Left lobe of liver (tissue), 2 donors: Measurements from ENCODE around the gene GPR37L1. TPM values are rescaled to one million over a fixed set of nuclear protein-coding genes. Genes with fewer than 3 reads are reported as not detected.

Source experiments
- ATAC-seq: fragments of 200-7000 bp; cut with Tn5 transposase; one replicate; pipeline ENCODE4 v1.9.1; 2020; ENCODE audit warnings: mild to moderate bottlenecking, moderate library complexity
- DNase-seq: peaks from one replicate; pipeline ENCODE4 v3.0.0-alpha.2; 2020; ENCODE audit warnings: low spot score
- total RNA-seq: library from RNA; stranded (reverse); gene quantifications from one replicate; pipeline ENCODE4 v1.2.1, GENCODE V29; 2021
- donor health status: DM: no; HTN: no; CAD: no; lungs with moderate emphysema.
- donor health status: DM: no; HTN: yes; CAD: no.

Gene GPR37L1, protein sequence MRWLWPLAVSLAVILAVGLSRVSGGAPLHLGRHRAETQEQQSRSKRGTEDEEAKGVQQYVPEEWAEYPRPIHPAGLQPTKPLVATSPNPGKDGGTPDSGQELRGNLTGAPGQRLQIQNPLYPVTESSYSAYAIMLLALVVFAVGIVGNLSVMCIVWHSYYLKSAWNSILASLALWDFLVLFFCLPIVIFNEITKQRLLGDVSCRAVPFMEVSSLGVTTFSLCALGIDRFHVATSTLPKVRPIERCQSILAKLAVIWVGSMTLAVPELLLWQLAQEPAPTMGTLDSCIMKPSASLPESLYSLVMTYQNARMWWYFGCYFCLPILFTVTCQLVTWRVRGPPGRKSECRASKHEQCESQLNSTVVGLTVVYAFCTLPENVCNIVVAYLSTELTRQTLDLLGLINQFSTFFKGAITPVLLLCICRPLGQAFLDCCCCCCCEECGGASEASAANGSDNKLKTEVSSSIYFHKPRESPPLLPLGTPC
- total RNA-seq: not detected

DNA sequence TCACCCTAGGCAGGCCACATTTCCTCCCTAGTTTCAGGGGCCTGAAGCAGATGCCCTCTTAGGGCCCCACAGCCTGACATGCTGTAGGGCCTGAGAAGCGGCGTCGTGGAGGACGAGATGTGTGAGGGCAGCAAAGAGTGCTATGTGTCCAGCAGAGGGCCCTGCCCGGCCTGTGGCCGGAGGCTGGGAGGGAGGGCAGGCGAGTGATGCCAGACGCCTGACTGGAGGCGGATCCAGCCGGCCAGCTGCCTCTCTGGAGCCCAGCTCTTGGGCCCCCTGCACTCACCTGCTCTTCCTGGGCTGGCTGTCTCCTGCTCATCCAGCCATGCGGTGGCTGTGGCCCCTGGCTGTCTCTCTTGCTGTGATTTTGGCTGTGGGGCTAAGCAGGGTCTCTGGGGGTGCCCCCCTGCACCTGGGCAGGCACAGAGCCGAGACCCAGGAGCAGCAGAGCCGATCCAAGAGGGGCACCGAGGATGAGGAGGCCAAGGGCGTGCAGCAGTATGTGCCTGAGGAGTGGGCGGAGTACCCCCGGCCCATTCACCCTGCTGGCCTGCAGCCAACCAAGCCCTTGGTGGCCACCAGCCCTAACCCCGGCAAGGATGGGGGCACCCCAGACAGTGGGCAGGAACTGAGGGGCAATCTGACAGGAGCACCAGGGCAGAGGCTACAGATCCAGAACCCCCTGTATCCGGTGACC is at the start of gene GPR37L1:
Gene GPR37L1, plus strand, starts transcription at position 279 of the 697 bp plus-strand sequence. Its CDS starts 47 bp downstream, at position 326.
- DNase-seq (no peak), ATAC-seq (peak; percentile 76)

DNA sequence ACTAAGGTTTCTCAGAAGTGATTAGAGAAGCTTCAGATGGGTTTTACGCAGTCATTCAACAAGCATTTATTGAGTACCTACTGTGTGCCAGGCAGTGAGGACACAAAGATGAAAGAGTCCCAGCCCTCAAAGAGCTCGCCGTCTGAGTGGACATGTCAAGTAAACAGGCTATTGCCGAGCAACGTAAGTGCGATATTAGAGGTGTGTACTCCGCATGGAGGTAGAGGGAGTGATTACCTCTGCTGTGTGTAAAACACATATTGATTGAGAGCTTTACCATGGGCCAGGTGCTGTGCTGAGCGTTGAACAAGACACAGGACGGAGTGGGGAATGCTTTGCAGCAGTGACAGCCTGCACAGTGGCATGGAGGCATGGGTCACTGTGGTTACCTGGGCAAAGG is 49.5 kb upstream of the GPR37L1 start:
- DNase-seq (no peak), ATAC-seq (no peak)

DNA sequence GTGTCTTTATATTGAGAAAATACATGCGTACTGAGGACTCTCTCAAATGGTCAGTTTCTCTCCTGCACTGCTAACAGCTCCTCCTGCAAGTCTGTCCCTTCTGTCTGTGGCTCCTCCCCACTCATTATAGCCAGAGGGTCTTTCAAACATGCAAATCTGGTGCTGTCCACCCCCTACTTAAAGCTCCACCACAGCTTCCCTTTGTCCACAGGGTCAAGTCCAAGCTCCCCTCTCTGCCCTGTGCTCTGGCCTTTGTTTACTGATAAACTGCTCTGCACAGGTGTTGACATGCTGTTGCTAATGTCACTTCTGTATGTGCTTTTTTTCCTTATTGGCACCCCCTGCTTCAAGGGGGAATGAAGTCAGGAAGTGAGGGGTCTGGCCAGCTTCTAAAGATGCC is 47.7 kb upstream of the GPR37L1 start:
- ATAC-seq (peak; percentile 38), DNase-seq (no peak)

DNA sequence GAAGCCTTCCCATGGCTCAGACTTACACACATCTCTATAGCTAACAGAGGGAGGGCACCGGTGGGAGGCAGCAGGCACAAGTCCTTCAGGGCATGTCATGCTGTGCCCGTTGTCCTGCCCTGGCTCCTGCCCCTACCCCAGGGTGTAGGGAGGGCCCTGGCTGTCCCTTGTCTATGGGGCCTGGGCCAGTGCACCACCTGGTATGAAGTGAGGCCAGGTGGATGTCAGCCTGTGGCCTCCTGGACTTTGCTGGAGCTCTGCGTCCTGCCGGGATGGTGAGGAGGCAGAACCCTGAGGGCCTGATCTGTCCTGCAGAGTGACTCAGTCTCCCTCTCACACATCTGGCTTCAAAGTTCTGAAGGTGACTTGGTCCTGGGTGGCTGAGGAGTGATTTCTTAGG is 47.3 kb upstream of the GPR37L1 start:
- ATAC-seq (peak; percentile 48), DNase-seq (no peak)

DNA sequence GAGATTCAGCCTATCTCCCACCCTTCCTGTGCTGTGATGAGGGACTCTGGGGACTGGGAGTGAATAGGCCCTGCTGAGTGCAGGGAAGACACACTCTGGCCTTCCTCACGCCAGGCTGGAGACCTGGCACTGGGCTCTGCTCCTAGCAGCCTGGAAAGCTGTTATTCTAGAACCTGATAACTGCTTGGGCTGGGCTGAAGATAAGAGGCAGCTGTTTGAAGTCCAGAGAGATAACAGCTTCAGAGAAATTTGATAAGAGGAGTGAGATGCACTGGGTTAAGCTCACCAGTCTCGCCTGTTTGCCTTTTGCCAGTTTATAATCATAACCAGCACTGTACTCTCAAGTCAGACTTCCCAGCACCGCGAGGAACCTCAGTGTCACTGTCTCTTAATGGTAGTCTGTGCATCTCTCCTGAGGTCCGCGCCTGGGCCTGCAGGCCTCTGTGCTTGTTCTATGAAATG is 46.6 kb upstream of the GPR37L1 start:
- no peak for DNase-seq

DNA sequence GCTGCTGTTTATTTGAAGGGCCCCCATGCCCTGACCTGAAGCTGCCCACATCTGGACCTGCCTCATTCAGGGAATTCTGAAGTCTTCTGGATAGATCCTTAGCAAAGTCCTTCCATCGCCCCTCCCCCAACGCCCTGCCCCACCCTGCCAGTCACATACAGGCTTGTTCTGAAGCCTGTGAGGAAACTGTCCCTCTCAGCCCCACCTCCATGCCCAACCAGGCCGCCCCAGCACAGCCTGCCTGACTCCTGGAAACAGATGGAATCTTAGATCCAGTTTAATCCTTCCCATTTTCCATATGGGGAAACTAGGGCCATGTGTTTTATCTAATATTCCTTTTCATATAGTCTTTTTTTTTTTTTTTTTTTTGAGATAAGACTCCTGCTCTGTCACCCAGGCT is 44.5 kb upstream of the GPR37L1 start:
- ATAC-seq (no peak), DNase-seq (no peak)

More for the DNA sequence above, 46.6 kb upstream of the GPR37L1 start:
- ATAC-seq: no peak

DNA sequence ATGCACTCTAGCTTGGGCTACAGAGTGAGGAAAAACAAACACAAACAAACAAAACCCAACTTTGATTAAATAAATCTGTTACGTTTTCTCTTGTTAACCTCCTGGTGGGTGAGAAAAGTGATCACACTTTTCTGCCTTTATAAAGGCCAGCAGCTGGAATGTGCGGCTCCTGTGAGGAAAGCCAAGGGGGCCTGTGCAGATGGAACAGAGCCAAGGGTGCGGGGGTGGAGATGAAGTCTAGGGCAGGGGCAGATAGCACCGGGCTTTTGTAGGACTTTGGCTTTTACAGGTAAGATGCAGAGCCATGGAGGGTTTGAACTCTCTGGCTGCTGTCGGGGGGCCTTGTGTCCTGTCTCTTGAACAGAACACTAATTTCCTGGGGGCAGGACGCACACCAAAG is 40.7 kb upstream of the GPR37L1 start:
- ATAC-seq (no peak), DNase-seq (no peak)

DNA sequence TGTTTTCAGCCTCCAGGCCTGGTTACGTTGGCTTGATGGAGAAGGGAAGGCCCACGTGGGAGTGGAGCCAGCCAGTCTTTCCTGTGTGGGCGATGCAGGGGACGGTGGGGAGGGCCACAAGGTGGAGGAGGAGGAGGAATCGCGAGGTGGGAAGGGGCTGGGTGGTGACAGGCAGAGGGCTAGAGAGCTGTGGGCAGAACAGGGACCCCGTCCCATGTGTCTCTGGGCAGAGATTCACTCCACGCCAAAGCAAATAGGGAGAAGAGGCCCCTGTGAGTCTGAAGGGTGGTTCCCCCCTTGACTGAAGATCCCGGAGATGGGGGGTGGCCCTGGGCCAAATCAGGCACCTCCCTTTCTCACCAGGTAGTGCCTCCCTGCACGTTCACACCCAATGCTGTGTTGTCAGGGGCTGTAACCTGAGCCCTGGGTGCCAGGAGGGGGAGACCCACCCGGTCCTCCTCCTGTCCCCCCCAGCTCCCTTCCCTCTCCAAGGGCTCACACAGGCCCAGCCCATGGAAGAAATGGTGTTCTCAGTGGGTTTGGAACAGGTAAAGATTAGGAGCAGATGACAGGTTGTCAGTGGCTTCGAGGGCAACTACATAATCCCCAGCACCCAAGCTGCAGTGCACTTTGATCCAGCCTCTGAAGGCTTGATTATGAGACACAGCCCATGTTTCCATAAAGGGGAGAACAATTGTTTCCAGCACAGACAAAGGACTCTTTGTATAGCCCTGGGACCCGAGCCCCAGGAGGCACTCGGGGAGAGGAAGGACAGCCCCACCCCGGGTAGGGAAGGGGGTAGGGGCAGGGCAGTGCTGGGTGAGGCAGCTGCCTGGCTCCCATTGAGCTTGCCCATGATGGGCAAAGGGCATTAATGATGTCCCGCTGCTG is 37.7 kb upstream of the GPR37L1 start:
- no peak for DNase-seq

DNA sequence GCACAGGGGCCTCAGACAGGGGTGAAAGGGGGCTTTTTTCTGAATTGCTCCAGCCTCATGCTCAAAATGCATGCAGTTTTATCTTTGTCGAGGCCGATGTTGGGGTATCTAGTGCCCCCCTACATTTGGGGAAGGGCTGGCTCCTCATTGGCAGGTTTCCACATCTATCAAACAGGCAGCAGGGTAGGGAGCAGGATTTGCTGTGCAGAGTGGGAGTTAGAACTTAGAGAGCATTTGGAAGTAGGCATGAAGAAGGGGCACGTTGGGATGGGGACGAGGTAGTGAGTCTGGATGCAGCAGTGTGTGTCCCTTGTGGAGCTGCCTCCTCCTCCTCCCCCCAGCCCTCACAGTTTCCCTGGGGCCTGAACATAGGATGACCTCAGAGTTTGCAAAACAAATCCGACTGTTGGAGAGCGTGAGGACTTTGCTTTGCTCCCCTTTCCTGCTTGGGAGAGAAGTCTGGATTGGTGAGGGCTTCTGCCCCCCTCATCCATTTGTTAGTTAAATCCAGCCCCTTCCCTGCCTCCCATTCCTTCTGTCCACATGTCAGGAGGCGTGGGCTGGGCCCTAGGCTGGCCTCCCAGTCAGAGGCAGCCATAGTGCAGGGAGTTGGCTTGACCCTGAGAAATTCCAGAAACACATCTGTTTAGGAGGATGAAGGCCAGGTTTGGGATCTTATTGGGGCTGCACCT is 36.9 kb upstream of the GPR37L1 start:
- ATAC-seq: peak; percentile 6
- no peak for DNase-seq

More for the DNA sequence above, 37.7 kb upstream of the GPR37L1 start:
- peak; percentile 17 for ATAC-seq

DNA sequence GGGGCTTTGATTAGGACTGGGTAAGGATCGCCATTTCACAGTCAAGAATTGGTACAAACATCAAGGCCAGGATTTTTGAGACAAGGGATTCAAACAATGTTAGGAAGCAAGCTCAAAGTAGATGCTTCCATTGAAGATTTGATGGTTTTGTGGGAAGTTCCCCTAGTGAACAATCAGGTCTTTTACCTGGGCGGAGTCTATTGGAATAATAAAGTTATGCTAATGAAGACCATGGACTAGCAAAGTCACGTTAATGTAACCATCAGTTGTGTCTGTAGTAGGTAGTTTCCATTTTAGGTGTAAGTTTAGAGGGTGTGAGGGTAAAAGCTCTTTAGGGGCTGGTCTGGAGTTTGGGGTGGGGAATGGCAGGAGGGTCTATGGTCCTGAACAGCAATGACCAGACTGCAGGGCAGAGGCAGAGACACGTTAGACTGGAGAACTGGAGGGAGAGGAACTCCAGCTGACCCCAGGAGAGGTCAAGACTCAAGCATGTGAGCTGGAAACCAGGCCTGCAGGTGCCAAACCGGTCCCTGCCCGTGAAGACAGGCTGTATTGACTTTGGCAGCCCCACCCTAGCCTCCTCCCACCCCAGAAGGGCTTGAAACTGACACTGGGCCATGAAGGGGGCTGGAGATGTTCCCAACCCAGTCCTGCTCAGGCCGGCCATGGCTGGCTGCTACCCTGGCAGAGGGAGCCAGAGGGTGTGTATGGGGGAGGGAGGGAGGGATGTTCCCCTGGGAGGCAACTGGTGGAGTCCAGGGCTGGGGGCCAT is 36.0 kb upstream of the GPR37L1 start:
- no peak for ATAC-seq
- DNase-seq: no peak

DNA sequence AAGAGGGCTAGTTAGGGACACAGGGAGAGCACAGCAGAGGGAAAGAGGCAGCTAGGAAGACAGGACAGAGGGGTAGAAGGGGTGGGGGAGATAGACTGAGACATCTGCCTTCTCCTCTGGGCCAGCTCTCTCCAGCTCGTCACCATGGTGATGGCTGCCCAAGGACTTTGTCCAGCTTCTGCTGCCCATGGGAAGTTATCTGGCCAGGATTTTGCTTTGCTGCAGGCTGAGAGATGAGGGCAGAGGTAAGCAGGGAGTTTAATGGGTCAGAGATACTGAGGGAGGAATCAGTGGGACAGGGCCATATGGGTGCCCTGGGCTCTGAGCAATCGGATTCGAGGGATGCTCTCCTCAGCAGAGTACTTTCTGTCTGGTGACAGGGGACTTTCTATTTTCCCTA is 34.5 kb upstream of the GPR37L1 start:
- DNase-seq: peak; percentile 71
- ATAC-seq: peak; percentile 97

DNA sequence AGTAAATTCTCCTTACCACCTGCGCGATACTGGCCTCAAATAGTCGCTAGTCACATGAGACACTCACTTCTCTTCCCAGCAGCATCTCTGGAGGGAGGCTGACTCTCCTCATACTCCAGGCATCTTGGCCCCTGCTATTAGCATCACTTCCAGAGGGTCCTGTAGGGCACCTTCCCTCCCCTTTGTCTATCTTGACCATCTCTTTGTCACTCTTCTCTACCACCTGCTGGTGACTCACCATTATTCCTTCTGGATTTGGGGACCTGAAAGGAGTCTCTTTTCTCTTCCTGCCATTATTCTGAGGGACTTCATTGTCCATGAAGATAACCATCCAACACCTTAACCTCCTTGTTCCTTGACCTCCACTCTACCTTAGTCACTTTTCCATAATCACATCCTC is 31.7 kb upstream of the GPR37L1 start:
- DNase-seq (no peak), ATAC-seq (peak; percentile 40)

DNA sequence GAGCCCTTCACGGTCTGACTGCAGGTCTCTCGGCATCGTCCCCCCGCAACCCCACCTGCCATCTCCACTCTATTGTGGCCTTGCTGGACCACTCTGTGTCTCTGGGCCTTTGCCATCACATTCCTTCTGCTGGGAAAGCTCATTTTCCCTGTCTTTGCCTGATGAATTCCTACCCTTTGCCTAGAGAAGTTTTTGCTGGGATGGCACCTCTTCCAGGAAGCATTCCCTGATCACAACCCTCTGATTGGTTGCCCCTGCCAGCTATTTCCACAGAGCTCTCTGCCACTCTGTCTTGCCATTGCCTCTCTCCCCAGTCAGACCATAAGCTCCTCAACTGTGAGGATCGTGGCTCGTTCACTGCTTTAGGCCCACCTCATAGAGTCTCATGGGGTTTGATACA is 28.9 kb upstream of the GPR37L1 start:
- ATAC-seq (no peak), DNase-seq (no peak)

DNA sequence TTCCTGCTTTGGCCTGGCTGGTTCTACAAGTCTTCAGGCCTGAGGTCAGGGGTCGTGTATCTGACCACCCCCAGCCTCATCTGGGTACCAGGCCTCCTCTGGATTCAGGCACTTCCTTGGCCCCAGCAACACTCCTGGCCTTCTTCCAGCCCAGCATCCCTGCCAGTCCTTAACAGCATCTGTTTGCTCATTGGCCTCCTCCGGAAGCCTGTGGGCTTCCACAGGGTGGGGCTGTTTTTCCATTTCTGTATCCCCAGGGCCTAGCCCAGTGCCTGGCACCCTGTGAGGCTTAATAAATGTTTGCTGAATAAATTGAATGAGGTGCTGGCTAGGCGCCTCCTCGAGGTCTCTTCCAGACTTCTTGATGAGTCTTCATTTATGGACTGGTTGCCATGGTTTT is 21.5 kb upstream of the GPR37L1 start:
- DNase-seq (no peak), ATAC-seq (no peak)

DNA sequence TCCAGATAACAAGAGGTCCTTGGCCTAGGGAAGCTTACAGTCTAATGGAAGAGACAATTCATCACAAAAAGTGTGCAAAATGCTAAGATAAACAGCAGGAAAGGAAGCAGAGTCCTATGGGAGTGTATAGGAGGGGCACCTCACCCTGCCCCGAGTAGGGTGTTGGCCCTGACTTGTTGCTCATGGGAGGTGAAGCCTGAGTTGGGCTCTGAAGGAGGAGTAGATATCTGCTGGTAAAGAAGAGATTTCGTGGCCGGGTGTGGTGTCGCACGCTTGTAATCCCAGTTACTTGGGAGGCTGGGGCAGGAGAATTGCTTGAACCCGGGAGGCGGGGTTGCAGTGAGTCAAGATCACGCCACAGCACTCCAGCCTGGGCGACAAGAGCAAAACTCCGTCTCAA is 18.6 kb upstream of the GPR37L1 start:
- ATAC-seq (no peak), DNase-seq (no peak)

DNA sequence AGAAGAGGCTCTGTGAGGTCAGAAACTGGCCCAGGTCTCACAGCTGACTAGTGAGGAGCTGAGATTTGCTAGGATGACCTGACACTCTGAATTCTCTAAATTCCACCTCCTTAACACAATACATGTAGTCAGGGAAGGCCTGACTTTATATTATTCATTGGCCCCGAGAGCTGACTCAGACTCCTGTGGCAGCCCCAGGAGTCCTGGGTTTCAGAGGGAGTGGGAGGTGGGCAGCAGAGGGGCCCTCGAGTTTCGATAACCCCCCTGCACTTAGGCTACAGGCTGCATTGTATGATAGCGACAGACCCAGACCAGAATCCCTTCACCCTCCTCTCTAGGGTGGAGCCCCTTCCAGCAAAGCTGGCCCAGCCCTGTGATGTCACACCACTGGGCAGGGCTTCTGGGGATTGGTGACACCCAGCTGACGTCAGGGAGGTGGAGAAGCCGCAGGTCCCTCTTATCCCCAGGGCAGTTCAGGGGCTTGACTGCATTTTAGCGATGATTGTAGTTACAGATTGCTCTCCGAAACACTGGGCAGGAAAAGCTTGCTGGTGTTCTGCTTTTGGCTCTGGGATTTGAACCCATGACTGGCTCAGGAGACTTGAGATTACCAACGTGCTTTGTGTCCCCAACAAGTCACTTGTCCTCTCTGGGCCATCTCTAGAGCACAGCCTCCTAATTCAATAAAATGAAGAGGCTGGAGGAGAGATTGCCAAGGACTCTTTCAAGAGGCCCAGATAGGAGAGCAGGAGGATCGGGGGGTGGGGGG is 17.0 kb upstream of the GPR37L1 start:
- ATAC-seq (no peak), DNase-seq (no peak)

DNA sequence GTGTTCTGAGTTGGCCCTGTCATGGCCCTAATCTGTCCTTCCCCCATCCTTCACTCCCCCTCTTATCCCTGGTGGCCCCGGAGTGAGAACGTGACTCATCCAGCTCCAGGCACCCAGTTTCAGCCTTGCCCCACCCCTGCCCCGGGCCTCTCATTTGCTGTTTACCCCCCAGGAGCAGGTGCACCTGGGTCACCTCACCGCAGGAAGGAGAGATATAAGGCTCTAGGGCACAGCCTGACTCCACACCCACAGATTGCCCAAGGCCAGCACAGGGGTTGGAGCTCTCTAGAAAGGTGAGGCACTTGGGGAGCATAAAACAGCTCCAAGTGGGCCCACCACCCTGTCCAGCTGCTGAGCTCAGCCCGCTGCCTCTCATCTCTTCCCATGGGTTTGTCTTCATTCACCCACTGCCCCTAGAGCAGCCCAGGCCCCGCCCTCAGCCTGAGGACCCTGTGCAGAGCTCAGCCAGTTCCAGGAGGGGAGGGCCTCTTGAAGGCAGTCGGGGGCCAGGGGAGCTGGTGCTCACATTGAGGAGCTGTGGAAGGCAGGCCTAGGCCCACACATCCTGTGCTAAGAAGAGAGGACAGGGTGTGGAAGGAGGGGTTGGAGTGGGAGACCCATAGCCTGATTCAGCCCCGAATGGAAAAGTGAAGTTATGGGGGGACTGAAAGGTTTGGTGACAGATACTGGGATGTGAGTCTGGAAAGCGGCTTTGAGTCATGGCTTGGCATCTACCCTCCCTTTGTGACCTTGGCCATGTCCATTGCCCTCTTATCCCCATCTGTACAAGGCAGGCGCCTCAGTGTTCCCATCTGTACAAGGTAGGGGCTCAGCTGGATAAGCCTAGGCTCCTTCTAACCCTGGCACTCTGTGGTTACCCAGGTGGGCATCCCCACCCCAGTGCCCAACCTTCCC is 16.1 kb upstream of the GPR37L1 start:
- peak; percentile 47 for ATAC-seq
- DNase-seq: no peak

DNA sequence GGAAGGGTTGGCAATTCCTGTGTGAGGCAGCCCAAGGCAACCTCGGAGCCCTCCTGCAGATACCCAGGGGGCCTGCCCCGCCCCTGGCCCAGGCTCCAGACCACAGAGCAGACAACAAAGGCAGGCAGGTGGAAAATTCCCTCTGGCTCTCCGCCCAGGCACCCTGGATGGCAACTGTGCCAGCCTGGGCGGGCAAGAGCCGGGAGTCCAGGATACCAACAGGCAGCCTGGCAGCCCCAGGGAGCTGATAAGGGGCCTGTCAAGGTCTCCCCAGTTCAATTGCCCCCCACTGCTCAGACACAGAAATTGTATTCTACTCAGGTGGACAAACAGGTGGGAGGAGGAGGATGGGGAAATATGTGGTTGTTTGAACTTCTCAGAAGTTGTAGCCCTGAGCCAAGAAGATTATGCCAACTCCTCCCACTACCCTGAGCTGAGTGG is 15.4 kb upstream of the GPR37L1 start:
- peak; percentile 80 for ATAC-seq
- peak; percentile 93 for DNase-seq
